ENCODE data around the gene MCF2.

MCF2 gene

DNA sequence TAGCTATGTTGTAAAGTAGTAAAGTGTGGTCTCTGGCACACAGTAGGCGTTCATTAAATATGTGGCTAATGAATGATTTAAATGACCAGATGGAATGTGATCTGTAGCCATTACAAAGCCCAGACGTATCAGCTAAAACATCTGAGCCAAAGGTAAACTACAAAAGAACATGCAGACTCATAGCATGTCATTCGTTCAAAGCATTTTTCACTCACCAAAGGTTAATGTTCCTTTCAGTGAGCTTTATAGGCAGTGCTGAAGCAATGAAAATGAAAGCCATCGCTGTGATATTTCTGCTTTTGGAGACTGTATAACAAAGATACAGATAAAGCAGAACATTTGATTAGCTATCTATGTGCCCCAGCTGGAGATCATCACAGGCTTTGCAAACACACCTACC, 126.9 kb downstream of the MCF2 start:
- DNase-seq = no peak

DNA sequence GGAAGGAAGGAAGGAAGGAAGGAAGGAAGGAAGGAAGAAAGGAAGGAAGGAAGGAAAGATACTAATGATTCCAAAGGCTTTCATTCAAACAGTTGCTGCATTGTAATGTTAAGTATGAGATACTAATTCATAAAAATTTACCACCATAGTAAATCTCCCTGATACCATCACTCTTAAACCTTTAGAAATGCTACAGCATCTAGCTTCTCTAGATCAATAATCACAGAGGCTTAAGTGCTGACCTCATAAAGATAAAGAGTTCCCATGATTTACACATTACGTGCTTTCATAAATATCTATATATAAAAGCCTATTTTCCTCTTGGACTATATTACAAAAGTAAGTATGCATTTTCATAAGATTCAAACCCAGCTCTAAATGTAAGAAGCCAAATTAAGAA, 141.0 kb downstream of the MCF2 start:
- no peak for DNase-seq

DNA sequence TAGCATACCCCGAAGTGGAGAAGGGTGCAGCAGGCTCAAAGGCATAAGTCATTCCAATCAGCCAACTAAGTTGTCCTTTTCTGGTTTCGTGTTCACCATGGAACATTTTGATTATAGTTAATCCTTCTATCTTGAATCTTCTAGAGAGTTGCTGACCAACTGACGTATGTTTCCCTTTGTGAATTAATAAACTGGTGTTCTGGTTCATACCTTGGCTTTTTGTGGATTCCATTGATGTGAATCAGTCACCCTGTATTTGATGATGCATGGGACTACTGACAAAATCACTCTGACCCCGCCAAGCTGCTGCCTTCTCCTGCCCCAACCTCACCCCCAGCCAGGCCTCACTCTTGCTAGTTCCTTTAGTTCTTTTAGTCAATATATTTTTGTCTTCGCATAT, 144.7 kb downstream of the MCF2 start:
- DNase-seq = no peak

DNA sequence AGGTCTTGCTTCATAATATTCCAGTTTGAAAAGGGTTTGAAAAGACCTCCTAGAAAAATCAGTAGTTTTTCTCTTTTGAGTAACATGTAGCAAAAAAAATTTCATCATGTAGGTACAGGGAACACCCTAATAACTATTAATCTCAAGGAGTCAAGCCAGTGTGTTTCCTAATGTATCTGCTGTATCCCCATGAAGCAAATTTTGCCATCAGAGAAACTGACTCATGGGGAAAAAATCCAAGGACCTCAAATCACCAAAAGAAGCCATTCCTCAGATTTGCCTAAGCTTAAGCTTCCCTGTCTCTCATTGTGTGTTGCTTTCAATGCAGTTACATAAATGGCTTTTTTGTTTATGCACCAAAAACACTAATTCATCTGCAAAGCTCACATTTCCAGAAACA, 147.7 kb downstream of the MCF2 start:
- no peak for DNase-seq

DNA sequence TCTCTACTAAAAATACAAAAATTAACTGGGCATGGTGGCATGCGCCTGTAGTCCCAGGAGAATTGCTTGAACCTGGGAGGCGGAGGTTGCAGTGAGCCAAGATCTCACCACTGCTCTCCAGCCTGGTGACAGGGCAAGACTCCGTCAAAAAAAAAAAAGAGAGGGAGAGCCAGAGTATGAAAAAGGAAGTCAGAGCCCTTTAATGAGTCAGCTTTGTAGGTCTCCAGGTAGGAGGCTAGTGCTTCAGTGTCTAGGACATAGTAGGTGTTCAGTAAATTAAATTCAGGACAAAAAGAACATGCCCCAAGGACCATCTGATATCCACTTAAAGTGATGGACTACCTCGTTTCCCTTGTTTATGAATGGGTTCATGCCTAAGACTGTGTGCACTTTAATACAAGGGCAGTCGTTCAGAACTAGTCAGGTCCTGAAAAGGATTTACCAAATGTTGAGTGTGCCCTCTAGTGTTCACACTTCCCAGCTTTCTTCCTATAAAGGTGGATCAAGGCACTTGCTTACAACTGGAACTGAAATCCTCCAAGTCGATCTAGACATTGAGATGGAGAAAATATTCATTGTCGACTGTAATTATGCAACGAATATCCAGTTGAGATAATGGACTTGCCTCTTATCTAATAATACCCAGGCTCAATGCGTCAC, 148.5 kb downstream of the MCF2 start:
- DNase-seq = no peak

DNA sequence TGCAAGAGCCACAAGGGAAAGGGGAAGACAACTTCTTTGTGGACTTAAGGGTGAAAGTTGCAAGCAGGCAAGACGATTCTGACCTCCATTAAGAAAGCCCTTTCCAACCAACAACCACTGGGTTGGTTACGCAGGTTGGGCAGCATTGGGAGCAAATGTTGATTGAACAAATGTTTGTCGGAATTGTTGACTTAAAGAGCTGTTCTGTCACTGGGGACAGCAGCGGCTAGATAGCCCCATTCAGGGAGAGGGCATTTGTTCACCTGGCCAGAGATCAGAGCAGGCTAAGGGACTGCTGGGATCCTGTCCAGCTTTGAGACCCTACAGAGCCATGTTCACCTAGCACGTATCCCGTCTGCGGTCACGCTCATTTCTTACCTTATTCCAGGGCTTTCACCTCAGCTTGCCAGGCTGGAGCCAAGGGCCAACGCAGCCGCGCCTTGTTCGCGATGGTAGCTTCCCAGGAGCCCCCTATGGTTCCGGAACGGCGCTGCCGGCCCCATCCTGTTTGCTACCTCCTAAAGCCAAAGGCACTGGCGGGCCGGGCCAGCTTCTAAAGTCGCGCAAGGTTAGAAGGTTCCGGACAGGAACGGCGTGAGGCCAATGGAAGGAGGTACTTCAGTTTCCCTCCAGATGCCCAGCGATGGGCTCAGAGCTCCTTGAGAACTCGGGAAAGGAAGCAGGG, 152.8 kb downstream of the MCF2 start:
- no peak for DNase-seq

DNA sequence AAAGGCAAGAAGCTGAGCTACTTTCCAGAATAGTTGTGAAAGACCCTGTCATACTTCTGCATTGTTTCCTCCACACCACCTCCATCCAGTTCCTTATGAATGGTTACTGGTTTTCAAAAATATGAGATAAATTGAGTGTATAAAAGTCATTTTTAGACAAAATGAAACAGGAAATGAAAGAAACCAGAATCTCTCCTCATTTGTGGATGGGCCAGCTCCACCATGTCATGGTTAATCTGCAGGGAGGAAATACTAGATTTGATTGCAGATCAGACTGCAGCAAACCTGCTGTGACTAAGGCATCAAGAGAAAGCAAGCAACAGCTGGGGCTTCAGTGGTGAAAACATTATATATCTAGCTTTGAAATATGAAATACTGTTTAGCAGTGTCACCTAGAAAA, 153.6 kb downstream of the MCF2 start:
- DNase-seq = no peak

DNA sequence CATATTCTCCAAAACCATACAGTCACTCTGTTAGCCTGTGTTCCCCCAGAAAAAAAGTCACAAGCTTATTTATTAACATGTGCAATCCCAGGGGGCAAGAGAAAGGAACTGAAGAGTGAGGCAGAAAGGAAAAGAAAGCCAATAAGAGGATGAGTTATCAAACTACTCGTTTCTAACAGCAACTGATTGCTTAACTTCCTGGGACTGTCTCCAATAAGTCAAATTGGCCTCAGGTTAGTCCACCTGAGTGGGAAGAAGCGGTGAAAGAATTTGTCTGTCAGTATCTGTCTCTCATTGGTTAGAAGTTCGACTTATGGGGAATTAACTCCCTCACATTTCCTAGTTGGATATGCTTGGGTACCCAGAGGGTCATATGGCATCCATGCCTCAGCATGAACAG, 163.4 kb downstream of the MCF2 start:
- no peak for DNase-seq

DNA sequence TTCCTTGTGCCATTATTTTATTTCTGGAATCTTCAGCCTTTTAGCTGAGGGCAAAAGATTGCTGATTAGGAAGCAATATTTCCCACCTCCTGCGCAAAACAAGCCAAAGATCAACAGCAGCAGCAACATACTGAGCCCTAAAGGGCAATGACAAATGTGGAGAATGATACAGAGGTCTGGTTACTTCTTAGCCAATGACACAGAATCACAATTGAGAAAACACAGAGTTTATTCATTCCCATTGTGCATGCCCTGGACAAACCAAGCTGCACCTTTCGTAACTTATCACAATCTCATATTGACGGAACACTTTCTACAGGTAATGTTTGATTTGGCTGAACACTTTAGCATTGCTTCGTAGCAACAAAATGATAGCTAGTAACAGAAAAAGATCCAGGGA, 164.0 kb downstream of the MCF2 start:
- DNase-seq = no peak

DNA sequence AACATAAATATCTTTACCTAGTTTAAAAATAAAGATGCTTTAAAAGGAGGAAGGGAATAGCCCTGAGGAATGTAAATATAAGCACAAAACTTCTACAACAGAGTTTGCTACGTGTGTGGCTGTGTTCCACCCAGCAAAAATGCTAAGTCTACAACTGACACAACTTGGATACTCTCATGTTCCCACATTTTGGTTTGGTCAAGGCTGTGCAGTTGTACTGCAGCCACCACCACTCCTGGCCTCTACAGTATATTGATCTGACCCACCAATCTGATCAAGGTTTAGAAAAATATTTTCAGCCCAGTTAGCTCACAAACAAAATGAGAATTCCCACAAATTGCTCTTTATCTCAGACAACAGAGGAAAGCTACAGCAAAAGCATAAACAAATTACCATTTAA, 165.3 kb downstream of the MCF2 start:
- DNase-seq = no peak

DNA sequence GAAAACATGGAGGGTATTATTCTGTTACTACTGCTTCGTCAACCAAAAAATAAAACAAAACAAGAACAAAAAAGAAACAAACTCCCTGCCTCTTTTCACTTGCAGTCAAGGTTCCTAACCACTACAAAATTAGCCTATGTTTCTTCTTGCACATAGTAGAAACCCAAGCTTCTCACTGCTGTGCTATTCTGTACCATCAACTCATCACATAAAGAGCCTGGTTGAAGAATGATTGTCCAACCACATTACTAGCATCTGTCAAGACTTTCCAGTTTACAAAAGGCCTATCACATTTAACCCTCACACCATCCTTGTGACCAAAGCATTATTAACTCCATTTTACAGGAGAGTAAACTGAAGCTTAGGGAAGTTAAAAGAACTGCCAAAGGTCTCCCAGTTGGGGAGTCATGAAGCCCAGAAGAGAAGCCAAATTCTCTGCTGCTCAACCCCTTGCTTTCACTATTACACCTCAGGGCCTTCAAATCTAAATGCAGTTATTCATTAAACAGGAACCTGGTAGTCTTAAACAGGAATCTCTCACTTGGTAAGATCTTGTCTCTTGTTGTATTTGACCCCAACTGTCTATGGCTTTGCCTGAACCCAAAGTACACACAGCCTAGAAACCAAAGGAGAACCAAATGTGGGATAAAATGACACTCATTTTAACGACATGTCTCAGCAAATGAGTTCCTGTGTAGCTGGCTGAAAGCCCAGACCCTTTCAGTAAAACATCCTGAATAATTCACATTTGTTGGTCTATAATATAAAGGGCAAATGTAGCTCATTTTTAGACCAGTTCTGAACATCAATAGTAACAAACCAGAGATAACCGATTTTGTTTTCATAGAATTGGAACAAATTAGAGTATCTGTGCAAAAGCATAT, 168.8 kb downstream of the MCF2 start:
- no peak for DNase-seq

DNA sequence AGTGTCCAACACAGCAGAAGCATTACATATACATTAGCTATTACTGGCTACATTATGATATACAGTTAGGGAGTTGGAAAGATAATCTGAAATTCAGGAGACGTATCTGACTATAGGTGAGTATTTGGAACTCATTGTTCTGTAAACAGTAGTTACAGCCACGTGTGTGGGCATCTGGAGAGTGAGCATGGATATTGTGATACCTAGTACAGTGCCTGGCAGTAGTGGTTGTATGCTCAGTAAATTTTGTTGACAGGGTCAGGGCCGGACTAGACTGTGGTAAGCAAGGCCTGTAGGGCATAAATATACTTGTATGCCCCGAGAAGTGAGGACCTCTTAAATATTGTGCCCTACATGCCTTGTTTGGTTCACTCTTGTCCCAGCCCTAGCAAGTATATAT, 174.5 kb downstream of the MCF2 start:
- no peak for DNase-seq

DNA sequence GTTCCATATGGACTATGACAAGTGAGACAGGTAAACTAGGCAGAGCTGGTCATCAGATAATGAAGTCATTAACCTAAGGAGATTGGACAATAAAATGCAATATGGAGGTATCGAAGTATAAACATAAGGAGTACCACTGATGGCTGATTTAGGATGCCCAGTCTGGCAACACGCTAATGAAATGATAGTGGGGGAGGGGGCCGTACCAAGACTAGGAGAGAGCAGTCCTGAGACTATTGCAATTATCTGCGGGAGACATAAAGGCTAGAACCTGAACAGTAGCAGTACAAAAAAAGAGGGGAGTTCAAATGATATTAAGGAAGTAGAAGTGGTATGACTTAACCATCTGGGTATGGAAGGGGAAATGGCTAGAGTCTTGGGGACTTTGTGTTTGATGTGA, 175.1 kb downstream of the MCF2 start:
- no peak for DNase-seq
